OCI-M2 (cell line): ENCODE data around the gene TNFRSF14.

Experiments
- DNase-seq: peaks from one replicate; lab custom pipeline; 2025; ENCODE audit not compliant: unreplicated experiment; lab: John Stamatoyannopoulos, UW

The TNFRSF14 gene

DNA sequence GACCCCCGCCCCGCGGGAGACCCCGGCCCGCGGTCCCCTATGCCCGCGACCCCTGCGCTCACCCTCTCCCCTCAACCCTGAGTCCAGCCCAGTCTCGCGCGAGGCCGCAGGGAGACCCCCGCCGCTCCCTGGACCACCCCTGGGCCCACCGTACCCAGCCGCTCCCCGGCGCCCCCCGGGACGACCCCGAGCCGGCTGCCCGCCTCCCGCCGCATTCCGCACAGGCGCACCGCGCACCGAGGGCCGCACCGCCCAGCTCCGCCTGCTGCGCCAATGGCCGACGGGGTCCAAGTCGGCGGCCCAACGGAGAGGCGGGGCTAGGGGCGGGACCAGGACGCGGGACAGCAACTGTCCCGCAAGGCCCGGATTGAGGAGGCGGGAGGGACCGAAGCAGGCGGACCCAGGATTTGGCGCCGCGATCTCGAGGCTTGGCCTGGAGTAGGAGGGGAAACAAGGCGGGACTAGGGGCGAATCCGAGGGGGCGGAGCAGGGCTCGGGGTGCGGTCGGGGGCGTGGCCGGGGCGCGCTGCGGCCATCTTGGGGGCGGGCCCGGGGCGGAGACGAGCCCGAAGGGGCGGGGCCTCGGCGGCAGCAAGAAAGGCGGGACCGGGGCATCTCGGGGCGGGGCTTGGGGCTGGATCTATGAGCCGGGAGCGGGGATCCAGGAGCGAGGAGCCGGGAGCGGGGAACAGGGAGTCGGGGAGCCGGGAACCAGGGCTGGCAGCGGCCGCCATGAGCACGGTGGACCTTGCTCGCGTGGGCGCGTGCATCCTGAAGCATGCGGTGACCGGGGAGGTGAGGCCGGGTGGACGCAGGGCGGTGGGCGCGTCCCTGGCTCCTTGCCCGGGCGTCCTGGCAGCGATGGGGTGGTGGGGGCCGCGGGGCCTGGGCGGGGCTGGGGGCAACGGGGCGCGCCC lies 30.2 kb downstream of the TNFRSF14 start, which contains the start of gene PRXL2B:
TSS of gene PRXL2B (plus strand) at position 624 of the 917 bp plus-strand sequence. CDS start at position 733, 109 bp downstream.
- peak; percentile 87 for DNase-seq

DNA sequence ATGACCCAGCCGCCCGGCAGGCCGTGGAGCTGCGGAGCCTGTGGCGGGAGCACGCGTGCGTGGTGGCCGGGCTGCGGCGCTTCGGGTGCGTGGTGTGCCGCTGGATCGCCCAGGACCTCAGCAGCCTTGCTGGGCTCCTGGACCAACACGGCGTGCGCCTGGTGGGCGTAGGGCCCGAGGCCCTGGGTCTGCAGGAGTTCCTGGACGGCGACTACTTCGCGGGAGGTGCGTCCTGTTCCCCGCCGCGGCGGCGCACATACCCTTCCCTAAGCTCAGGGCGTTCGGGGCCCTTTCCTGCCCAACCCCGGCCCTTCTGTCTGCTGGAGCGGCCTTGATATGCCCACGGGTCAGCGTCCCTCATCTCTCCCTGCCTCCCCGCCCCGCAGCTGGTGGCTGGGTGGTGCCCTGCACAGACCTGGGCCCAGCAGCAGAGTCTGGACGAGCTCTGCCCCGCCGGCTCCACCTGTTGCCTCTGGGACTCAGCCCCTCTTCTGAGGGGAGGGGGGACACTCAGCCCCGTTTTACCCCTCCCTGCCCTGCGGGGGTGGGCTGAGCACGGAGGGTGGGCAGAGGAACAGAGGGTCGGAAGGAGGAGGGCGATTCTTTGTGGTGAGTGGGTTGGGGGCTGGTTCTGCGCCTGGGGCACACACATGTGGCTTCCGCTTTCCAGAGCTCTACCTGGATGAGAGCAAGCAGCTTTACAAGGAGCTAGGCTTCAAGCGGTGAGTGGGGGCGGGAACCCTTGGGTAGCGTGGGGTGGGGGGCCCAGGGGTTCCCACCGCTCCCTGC lies 31.1 kb downstream of the TNFRSF14 start:
- no peak for DNase-seq

DNA sequence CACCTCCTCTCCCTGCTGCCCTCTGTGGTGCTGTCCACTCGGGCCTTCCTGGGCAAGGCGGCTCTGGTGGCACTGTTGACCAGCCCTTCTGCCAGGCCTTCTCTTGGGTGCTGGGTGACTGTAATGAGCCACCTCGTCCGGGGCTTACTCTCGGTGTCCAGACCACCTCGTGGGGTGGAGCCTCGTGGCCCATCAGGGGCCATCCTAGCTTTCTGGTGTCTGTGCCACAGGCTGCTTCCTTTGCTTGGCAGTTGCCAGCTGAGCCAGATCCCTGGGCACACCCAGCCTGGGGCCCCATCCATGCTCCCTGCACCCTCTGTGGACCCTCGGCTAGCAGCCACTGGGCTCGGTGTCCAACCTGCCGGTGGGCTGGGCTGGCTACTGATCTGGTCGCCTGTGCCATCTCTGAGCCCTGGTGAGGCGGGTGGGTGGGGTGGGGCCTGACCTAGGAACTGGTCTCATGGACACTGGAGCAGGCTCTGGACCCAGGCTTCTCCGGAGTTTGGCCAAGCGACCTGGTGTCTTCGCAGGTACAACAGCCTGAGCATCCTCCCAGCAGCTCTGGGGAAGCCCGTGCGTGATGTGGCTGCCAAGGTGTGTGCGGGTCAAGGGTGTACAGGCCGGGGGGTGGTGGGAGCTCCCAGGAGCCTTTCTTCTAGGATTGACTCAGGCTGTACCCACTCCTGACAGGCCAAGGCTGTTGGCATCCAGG lies 31.8 kb downstream of the TNFRSF14 start:
- DNase-seq, result no peak

DNA sequence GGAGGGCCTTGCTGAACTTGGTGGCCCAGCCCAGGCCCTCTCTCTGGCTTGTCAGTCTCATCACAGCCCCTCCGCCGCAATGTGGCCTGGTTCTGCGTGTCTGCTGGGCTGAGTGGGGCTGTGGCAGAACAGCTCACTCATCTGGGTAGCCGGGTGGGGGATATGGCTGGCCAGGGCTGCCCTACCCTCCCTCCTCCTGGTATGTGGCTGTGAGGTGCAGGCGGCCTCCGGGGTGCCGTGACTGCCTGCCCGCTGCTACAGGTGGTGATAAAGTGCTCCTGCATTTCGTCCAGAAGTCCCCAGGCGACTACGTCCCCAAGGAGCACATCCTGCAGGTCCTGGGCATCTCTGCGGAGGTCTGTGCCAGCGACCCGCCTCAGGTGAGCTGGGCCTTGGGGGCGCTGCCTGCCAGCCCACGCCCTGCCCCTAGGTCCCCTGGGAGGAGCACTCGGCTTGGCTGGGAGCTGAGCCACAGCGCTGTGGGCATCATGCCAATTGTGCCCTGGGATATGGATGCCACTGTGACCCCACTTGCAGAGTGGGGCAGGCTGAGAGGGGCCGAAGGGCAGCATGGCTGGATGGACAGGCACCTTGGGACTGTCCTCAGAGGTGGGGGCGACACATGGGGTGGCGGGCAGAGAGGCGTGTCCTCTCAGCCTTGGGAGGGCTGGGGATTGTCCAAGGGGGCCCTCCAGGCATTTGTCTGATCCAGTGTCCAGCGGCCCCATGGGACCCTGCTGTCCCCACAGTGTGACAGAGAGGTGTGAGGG lies 32.7 kb downstream of the TNFRSF14 start:
- no peak for DNase-seq

DNA sequence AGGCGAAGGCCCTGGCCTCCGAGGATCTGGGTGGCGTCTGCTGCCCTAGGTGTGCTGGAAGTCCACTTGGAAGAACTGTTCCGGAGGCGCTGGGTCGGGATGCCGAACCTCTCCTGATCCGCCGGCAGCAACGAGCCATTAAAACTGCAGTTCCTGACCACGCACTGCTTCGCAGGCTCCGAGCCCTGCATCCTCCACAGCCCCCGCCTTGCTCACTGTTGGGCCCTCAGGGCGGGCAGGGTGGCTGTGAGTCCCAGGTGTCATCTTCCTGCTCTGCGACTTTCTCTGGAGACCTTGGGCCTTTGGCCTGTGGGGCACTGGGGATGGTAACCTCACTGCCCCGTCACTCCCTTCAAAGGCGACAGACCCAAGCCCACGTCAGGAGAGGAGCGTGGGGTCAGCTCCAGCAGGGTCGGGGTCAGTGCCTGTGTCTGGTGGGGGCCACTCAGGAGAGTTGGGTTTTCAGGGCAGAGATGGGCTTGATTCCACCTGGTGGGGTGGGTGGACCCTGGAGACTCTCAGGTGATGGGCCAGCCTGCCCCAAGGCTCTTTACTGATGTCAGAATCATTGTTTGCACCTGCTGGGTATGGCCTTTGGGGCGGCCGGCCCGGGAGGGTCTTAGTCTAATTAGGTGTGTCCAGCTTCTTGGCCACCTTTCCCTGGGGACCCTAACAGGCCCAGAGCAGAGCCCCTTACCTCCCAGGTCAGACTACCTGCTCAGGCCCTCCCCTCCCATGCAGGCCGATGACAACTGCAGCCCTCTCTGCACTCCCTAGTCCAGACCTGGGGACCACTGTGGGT lies 33.5 kb downstream of the TNFRSF14 start:
- no peak for DNase-seq

DNA sequence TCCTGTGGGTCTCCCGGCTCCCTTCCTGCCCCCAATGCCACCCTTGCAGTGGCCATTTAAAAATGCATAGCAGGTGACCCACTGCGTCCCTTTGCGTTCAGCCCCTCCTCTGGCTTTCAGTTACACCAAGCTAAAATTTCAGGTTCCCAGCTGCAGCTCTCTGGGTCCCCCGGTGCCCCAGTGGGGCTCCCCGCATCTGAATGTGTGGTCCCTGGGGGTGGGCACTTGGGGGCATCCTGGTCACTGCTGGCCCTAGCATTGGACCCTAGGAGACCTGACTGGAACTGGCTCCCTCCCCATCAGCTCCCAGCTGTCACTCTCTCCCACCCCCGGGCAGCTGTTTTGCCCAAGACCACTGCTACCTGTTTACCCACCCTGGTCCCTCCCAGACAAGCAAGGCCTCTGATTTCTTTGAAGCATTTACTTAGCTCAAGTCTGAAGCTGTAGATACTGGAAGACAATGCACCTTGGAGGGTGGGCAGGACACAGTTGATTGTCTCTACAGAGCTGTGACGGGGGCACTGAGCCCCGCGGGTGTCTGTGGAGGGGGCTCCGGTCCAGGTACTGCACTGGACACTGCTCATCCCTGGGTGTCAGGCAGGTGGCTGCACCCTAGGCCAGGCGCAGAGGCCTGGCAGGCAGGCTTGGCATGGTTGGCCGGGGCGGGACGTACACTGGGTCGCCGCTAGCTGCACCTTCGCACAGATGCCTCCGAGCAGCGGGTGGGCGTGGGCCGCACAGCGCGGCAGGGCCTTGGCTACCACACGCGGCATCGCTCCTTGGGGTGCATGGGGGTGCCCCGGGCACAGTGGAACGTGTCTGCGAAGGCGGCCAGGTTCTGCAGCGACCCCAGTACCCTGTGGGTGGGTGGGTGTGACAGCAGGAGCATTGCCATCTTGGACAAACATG lies 34.3 kb downstream of the TNFRSF14 start:
- DNase-seq, result no peak

DNA sequence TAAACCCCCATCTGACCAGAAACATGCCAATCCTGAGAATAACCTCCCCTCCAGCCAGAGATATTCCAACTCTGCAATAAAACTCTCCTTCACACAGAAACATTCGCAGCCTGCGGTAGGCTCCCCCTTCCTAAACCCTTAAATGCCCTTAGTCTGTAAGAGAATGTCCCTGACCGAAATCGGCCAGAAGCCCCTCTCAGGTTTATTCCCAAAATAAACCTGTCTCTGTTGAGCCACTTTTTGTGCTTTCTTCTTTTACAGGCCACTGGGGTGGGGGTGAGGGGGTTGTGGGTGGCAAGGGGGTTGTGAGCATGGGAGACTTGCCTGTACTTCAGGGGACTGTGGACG lies 35.0 kb downstream of the TNFRSF14 start:
- DNase-seq, result no peak

DNA sequence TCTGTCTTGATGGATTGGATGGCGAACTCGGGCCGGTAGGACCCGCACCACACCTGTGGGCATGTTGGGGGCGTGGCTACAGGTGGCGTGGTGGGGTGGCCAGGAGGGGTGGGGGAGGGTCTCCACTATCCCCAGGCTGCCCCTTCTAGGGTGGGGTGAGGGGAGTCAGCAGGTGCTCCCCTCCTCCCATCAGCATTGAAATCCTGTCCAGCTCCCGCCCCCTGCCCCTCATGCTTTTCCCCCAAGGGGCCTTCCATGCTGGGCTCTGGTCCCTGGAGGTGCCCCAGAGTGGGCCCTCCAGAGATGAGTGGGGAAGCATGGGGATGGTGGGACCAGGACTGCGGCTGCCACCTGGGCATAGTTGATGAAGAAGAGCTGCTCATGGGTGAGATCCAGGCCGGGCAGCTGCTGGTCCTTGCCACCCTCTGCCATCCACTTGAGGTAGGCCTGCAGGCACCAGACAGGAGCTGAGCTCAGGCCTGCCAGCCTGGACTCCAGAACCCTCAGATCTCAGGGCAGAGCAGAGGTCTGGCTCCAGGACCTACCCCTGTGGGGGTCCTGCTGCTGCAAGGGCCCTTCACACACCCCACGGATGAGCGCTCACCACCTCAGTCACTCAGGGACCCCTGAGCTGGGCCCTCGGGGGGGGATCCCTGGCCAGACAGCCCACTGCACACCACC lies 35.5 kb downstream of the TNFRSF14 start:
- DNase-seq, result no peak

DNA sequence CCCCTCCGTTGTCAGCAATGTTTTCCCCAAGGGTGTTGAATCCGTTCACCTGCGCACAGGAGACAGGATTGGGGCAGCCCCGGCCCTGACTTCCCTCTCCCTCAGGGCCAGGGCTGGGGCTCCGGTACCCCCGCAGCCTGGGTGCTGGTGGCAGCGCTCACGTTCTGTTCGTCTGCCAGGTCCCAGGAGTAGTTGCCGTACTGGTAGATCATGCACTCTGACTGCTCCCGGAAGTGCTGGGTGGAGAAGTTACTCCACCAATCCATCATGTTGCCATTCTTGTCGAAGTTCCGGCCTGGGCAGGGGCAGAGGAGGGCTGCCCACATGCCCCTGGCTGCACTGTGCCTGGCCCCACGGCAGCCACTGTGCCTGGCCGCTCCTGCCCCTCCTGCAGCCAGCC lies 36.5 kb downstream of the TNFRSF14 start:
- no peak for DNase-seq

DNA sequence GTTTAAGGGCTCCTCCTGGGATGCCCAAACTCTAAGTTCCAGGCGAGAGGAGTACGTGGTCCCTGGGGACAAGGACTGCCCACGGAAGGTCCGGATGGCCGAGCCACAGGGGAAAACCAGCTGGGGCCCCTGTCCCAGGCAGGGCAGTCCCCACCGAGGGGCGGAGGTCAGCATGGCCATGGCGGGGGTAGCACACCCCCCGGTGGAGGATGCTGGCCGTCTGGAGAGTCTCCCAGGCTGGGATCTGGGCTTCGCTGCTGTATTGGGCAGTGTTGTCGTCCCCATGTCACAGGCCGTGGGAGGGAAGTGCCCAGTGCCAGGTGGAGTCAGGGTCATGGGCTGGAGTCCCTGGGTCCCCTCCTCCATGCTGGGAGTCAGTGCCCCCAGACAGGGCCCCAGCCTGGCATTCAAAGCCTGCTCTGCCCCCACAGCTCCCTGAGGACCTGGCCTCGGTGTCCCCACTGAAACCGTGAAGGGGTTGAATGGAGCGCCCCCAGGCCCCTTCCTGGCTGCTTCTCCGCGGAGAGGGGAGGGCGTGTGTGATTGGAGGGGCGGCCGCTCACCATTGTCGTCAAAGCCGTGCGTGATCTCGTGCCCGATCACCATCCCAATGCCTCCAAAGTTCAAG lies 37.2 kb downstream of the TNFRSF14 start:
- DNase-seq, result no peak

DNA sequence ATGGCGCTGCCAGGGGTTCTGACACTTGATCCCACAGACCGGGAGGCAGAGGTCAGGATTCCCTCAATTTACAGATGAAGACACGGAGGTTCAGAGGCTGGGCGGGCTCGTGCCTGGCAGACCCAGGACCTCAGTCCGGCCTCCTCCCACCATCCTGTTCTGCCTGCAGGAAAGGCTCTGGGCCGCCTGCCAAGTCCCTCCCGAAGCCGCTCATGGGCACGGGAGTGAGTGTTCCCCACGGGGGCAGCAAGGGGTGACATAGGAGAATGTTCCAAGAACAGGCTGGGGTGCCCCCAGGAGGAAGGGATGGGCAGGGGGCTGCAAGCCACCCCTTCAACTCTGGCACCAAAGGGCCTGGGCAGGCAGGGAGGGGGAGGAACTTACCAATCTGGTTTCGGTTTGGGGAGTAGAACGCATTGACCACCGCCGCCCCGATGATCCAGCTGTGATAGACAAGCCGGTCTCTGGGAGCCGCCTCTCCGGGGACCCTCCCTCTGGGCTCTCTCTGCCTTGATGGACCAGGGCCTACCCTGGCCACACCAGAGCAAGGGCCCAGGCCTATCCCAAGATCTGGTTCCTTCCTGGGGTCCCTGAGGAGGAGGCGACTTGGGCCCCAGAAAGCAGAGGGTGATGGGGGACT lies 38.0 kb downstream of the TNFRSF14 start:
- no peak for DNase-seq

DNA sequence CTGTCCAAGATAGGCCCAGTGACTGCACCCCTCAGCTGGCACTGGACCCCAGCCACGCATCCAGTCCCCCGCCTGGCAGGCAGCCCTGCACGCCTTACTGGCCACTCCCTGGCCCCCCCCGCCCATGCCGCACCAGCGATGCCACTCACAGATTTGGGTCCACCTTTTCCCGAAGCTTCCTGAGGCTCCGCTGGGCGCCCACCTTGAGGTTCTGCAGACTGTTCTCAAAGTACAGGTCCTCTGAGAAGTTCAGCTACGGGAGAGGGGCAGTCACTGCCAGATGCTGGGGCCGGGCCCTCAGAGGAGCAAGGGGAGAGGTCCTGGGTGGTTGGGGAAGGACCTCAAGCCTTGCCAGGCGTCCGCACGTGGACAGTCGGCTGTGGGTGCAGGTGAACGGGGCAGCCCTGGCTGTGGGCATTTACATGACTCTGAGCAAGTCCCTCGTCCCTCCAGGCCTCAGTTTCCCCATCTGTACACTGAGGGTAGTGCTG lies 38.5 kb downstream of the TNFRSF14 start:
- DNase-seq, result no peak

DNA sequence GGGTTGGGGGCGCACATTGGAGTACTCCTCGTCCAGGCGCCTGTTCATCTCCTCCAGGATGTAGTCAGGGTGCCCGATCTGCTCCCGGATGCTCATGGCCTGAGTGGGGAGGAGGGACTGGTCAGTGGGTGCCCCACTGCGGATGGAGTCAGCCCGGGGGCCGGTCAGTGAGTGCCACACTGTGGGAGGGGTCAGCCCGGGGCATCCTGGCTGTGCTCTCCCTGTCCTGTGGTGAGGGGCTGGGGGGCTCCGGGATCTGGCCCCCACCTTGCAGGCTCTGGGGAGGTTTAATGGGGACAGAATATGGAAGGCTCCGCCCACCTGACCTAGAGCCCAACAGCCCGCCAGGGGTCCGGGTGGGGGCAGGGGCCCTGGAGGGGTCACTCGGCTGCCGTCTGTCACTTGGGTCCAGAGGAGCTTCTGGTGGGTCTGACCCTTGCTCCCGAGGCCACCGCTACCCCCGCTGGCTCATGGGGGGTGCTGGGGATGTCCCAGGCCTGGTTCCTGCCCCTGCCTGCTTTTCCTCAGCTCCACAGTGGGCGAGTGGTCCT lies 39.2 kb downstream of the TNFRSF14 start:
- DNase-seq, result no peak

DNA sequence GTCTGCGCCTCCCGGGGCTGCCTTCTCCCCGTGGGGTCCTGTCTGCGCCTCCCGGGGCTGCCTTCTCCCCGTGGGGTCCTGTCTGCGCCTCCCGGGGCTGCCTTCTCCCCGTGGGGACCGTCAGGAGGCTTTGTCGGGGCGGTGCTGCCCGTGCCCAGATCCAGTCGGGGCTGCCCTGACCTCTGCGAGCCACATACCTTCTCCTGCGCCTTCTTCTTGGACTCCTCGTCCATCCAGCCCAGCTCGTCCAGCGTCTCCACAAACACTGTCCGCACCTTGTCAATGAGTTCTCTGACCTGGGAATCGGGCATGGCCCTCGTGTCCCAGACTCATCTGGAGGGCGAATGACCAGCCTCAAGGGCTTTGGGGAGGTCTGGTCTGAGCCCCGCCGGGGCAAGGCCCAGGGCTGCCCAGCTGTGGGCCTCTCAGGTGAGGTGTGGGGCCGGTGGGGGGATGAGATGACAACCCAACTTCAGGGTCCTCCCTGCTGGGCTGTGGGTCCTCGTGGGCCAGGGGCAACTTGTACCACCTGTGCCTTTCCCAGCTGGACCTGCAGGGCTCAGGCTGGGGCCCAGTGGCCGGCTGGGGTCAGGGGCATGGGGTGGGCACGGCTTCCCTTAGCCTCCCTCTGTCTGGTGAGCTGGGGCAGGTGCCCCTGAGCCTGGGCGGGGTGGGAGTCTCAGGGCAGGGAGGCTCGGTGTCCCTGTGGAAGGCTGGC lies 39.8 kb downstream of the TNFRSF14 start:
- DNase-seq, result no peak

DNA sequence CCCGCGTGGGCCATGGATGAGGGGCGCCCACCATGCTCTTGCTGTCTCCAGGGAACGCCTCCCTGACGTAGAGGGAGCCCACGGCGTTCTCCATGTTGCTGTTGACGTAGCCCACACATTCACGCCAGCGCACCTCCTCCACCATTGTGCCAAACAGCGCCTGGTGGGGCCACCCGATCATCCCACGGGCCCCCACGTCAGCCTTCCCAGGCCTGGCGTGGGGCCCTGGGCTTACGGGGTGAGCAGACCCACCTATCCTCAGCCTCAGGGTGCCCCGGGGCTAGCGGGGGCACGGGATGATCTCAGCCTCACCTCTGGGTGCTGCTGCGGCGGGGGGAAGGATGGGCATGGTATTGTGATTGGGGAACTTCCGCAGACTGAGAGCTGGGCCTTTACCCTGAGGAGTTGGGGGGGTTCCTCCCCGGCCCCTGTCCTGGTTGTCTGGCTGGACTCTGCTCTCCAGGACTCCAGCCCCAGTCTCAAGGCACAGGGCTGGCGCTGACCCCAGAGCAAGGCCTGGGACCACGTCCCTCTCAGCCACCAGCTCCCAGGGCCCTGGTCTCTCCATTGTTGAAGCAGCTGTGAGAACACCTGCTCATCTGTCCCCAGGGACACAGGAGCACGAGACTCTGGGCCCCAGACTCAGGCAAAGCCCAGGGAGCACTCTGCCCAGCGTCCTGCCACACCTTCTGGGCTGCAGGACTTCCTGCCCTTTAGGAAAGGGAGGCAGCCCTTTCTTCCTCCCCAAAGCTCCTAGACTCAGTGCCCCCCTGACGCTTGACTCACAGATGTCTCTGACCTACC lies 40.6 kb downstream of the TNFRSF14 start:
- no peak for DNase-seq
